Activated CD8-positive, alpha-beta T cell treated with anti-CD3 and anti-CD28 coated beads for 36 hours (primary cell): ENCODE measurements around the gene XPNPEP2. TPM values are rescaled to one million over a fixed set of nuclear protein-coding genes. Genes with fewer than 3 reads are reported as not detected.
A peak's percentile ranks its signal among the peaks of the same experiment; 100 is the strongest.

Source experiments
- ATAC-seq: fragments of 200-7000 bp; cut with Tn5 transposase; one replicate; pipeline ENCODE4 v1.10.0; 2021; ENCODE audit warnings: mild to moderate bottlenecking, moderate library complexity
- CTCF ChIA-PET: fragments of 350-600 bp; sonication (Branson Sonifier 250); formaldehyde crosslinking; loops from one replicate; lab custom pipeline; 2021; ENCODE audit warnings: antibody characterized with exemption; lab: Charles Lee
- POLR2A ChIA-PET: fragments of 350-600 bp; sonication (Branson Sonifier 250); formaldehyde crosslinking; loops from one replicate; lab custom pipeline; 2021; ENCODE audit warnings: antibody characterized with exemption; lab: Charles Lee
- DNase-seq: peaks from one replicate; pipeline ENCODE4 v3.0.0-alpha.2; 2020
- H3K27ac Mint-ChIP-seq: one replicate; pipeline ENCODE4 v1.8.0; 2021; ENCODE audit warnings: mild to moderate bottlenecking, mixed read lengths
- H3K27me3 Mint-ChIP-seq: one replicate; pipeline ENCODE4 v1.8.0; 2021; ENCODE audit warnings: mixed read lengths
- H3K36me3 Mint-ChIP-seq: one replicate; pipeline ENCODE4 v1.8.0; 2021; ENCODE audit warnings: low read depth, mixed read lengths
- H3K4me1 Mint-ChIP-seq: one replicate; pipeline ENCODE4 v1.8.0; 2021; ENCODE audit warnings: low read depth, mixed read lengths
- H3K4me3 Mint-ChIP-seq: one replicate; pipeline ENCODE4 v1.8.0; 2021; ENCODE audit warnings: mild to moderate bottlenecking, moderate library complexity, mixed read lengths
- H3K9me3 Mint-ChIP-seq: one replicate; pipeline ENCODE4 v1.8.0; 2021; ENCODE audit warnings: mixed read lengths
- intact Hi-C: fragments of 100-400 bp; cut with micrococcal nuclease; formaldehyde crosslinking; loops from one replicate; pipeline ENCODE4 v1.10.0; 2022
- total RNA-seq, 2 experiments: library from RNA; stranded (reverse); gene quantifications; one replicate each; pipeline ENCODE4 v1.2.3, GENCODE V29; 2021
- TF ChIP-seq, protein P1 (sequence below): fragments of 200-600 bp; IDR thresholded peaks from one replicate; pipeline ENCODE4 v1.8.0; 2022; ENCODE audit warnings: antibody characterized with exemption, mild to moderate bottlenecking

The XPNPEP2 gene
- total RNA-seq, 2 experiments from 2014 or later = 0.16 to 0.38 TPM

DNA sequence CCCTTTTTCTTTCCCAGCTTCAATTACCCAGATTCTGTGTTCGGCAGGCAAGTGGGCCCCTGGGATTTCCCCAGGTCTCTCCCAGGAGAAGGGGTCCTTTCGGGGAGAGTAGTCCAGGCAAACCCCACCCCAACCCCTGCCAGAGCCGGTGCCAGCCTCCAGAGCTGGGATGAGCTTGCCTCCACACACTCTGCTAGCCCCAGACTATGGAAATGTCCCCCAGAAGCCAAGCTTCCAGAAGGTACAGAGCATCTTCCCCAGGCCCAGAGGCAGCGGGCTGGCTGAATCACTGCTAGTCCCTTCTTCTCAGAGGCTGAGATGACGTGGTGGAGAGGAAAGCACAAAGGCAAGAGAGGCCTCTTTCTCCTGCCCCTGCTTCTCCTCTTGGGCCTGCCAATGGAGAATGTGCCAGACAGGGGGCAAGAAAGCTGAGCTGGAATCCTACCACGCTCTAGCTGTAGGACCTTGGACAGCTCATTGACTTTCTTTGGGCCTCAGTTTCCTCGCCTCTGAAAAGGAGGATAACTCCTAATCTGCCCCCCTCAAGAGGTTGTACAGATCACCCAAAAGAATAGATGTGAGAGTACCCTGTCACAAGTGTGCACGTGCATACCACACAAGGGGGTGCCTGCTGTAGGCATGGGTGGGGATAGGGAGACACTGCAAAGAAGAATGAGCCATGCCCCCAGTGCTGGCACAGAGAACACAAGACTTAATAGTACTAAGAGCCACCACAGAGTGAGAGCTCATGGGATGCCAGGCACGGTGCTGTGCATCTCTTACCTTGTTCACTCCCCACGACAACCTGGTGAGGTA is 43.1 kb downstream of the XPNPEP2 start:
- no peaks in the 10 kb centered on the region for H3K9me3 Mint-ChIP-seq
- POLR2A ChIA-PET = interaction anchor here (0.7 to 5.6 kb wide), 6 partner anchors 12 to 29 kb away, joined by 3 to 56 read pairs (median 26); no protein-coding TSS in a partner anchor
- TF ChIP-seq, protein P1, sequence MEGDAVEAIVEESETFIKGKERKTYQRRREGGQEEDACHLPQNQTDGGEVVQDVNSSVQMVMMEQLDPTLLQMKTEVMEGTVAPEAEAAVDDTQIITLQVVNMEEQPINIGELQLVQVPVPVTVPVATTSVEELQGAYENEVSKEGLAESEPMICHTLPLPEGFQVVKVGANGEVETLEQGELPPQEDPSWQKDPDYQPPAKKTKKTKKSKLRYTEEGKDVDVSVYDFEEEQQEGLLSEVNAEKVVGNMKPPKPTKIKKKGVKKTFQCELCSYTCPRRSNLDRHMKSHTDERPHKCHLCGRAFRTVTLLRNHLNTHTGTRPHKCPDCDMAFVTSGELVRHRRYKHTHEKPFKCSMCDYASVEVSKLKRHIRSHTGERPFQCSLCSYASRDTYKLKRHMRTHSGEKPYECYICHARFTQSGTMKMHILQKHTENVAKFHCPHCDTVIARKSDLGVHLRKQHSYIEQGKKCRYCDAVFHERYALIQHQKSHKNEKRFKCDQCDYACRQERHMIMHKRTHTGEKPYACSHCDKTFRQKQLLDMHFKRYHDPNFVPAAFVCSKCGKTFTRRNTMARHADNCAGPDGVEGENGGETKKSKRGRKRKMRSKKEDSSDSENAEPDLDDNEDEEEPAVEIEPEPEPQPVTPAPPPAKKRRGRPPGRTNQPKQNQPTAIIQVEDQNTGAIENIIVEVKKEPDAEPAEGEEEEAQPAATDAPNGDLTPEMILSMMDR = no peak
- DNase-seq = peak; percentile 54
- peak; percentile 10 for ATAC-seq
- peaks cover 69% of the 10 kb centered on the region for H3K36me3 Mint-ChIP-seq
- H3K27me3 Mint-ChIP-seq = no peaks in the 10 kb centered on the region
- intact Hi-C loops = loop anchor here (5.0 to 10.0 kb wide), 2 partner anchors 35 to 123 kb away; partner anchors contain the start of gene UTP14A
- peak overlapping the region; percentile 92 for H3K27ac Mint-ChIP-seq
- peak overlapping the region; percentile 83 for H3K4me3 Mint-ChIP-seq
- H3K4me1 Mint-ChIP-seq = peaks cover 48% of the 10 kb centered on the region
- CTCF ChIA-PET = interaction anchor here (0.5 to 2.1 kb wide), 10 partner anchors 16 to 103 kb away, joined by 3 to 11 read pairs (median 4); no protein-coding TSS in a partner anchor

- intact Hi-C loops = loop anchor here (5.0 to 10.0 kb wide), 2 partner anchors 35 to 122 kb away; partner anchors contain the start of gene UTP14A
- peak overlapping the region; percentile 83 for H3K4me3 Mint-ChIP-seq
- H3K4me1 Mint-ChIP-seq = peaks cover 54% of the 10 kb centered on the region
- POLR2A ChIA-PET = interaction anchor here (2.8 to 5.6 kb wide), 4 partner anchors 11 to 23 kb away, joined by 15 to 56 read pairs (median 34); no protein-coding TSS in a partner anchor
- TF ChIP-seq, protein P1 = no peak
- CTCF ChIA-PET = interaction anchor here (1.7 to 2.4 kb wide), 3 partner anchors 27 to 56 kb away, joined by 6 to 11 read pairs (median 6); no protein-coding TSS in a partner anchor
- peaks cover 76% of the 10 kb centered on the region for H3K36me3 Mint-ChIP-seq
- DNase-seq (no peak), ATAC-seq (no peak)
- no peaks in the 10 kb centered on the region for H3K9me3 Mint-ChIP-seq
- H3K27ac Mint-ChIP-seq = peak overlapping the region; percentile 92
- no peaks in the 10 kb centered on the region for H3K27me3 Mint-ChIP-seq
Observed at GRCh38 chrX:129782706-129783105, 43.9 kb downstream of the XPNPEP2 start.

DNA sequence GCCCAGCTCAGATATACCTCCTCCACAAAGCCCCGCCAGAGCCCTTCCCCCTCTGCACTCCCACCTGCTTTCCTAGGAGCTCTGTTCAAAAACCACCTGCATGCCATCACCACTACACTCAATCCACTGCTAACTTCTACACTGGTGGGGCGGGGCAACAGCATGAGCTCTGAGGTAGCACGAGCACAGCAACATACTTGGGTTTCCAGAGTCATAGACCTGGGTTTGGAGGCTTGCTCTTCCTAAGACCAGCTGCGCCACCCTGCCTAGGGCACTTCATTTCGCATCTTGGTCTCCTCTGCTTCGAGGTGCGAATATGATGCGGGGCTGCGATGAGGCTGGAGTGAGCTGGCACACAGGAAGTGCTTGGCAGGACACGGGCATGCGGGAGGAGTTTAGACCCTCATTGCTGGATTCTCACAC is 44.5 kb downstream of the XPNPEP2 start:
- Mint-ChIP-seq H3K4me3 (peak overlapping the region; percentile 83), H3K36me3 (peaks cover 78% of the 10 kb centered on the region), H3K9me3 (no peaks in the 10 kb centered on the region), H3K27me3 (no peaks in the 10 kb centered on the region), H3K27ac (peak overlapping the region; percentile 92), H3K4me1 (peaks cover 52% of the 10 kb centered on the region)
- CTCF ChIA-PET = interaction anchor here (2.1 to 2.4 kb wide), 3 partner anchors 27 to 57 kb away, joined by 6 to 11 read pairs (median 7); no protein-coding TSS in a partner anchor
- ATAC-seq = no peak
- DNase-seq = peak; percentile 49
- intact Hi-C loops = loop anchor here (5.0 to 10.0 kb wide), 2 partner anchors 36 to 121 kb away; partner anchors contain the start of gene UTP14A
- POLR2A ChIA-PET = interaction anchor here (0.9 to 5.6 kb wide), 5 partner anchors 11 to 24 kb away, joined by 4 to 56 read pairs (median 33); no protein-coding TSS in a partner anchor
- TF ChIP-seq, protein P1 = no peak

- ChIA-PET CTCF (interaction anchor here (1.8 to 2.4 kb wide), 4 partner anchors 29 to 58 kb away, joined by 4 to 11 read pairs (median 6); no protein-coding TSS in a partner anchor), POLR2A (interaction anchor here (0.6 to 5.4 kb wide), 3 partner anchors 10 to 1965 kb away, joined by 3 to 56 read pairs (median 33); no protein-coding TSS in a partner anchor)
- ATAC-seq = no peak
- no peaks in the 10 kb centered on the region for H3K27me3 Mint-ChIP-seq
- H3K36me3 Mint-ChIP-seq = peaks cover 78% of the 10 kb centered on the region
- peaks cover 46% of the 10 kb centered on the region for H3K4me1 Mint-ChIP-seq
- peak overlapping the region; percentile 83 for H3K4me3 Mint-ChIP-seq
- H3K9me3 Mint-ChIP-seq = no peaks in the 10 kb centered on the region
- TF ChIP-seq, protein P1 = no peak
- DNase-seq = no peak
- peak overlapping the region; percentile 92 for H3K27ac Mint-ChIP-seq
- intact Hi-C loops = loop anchor here (5.0 to 10.0 kb wide), 2 partner anchors 37 to 120 kb away; partner anchors contain the start of gene UTP14A
Observed at GRCh38 chrX:129784371-129784770, 45.6 kb downstream of the XPNPEP2 start.
